SH-SY5Y (cell line): ENCODE results near the gene RNF41.

Experiments
- GATA2 ChIP-seq: IDR thresholded peaks from 2 replicates; pipeline ENCODE4 v1.6.1; 2011; ENCODE audit warnings: mild to moderate bottlenecking, low read depth, low read length
- GATA3 ChIP-seq: IDR thresholded peaks from 2 replicates; pipeline ENCODE4 v1.6.1; 2011; ENCODE audit warnings: low read depth, mild to moderate bottlenecking, low read length, moderate library complexity

DNA sequence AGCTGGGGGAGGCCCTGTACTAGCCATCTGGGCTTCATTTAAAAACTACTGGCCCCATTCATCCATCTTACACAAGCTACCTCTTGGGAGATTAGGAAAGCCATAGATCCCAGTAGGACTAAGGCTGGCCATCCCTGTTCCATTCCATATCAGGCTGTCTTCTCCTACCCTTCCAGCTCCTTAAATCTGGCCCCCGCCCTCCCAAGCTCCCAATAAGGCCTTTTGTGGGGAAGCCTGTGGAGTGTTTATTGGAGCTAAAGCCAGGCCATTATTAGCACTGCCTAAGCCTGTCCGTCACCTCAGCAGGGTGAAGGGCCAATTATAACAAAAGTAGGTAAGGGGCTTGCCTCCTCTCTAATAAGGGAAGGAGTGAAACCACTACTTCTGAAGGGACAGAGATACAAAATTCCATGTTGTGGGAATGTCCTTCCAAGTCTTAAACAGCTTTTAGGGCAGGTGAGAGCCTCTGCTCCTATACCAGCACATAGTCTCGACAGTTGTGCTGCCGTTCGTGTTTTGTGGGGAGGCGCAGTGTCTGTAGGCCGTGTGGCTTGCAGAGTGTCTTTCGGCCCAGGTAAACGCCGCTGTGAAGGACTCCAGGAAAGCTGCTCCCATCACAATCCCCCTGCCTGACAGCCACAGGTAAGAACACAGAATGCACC, 59.9 kb downstream of the RNF41 start:
- TF ChIP-seq GATA3 (no peak), GATA2 (no peak)
